Cerebellar nuclear complex (tissue), 1 donor: Measurements from ENCODE around the gene SAP30.

ENCODE experiments used
- DNase-seq, 2 experiments: peaks; one replicate each; lab custom pipeline; 2025; lab: John Stamatoyannopoulos, UW

Gene SAP30

GRCh38 chr4:173367946-173368345 is 2.8 kb upstream of the SAP30 start:
- no peak for DNase-seq

- DNase-seq = no peak
These were observed 651 bp upstream of the SAP30 start for GRCh38 chr4:173370130-173370476.

- DNase-seq = peak; percentile 3 to 30
These were observed 788 bp downstream of the SAP30 start for GRCh38 chr4:173371292-173372192.

- DNase-seq = no peak
These were observed 3.8 kb downstream of the SAP30 start for GRCh38 chr4:173374588-173374987.

- no peak for DNase-seq
These were observed 9.2 kb downstream of the SAP30 start for GRCh38 chr4:173379929-173380328.

- no peak for DNase-seq
These were observed 10.2 kb downstream of the SAP30 start for GRCh38 chr4:173380987-173381386.

GRCh38 chr4:173381610-173382009 is 10.9 kb downstream of the SAP30 start:
- no peak for DNase-seq

- no peak for DNase-seq
These were observed 11.6 kb downstream of the SAP30 start for GRCh38 chr4:173382349-173382748.

GRCh38 chr4:173386751-173387150 is 16.0 kb downstream of the SAP30 start:
- no peak for DNase-seq

GRCh38 chr4:173391701-173392100 is 20.9 kb downstream of the SAP30 start:
- DNase-seq = no peak

GRCh38 chr4:173397604-173398003 is 26.9 kb downstream of the SAP30 start:
- no peak for DNase-seq

GRCh38 chr4:173398220-173398619 is 27.5 kb downstream of the SAP30 start:
- DNase-seq = no peak

GRCh38 chr4:173398779-173399415 is 28.1 kb downstream of the SAP30 start, which contains the start of gene SCRG1:
TSS of gene SCRG1 (minus strand) at chr4:173399116. CDS start at chr4:173391414, 7,702 bp downstream.
- DNase-seq = no peak

GRCh38 chr4:173401063-173401462 is 30.3 kb downstream of the SAP30 start:
- no peak for DNase-seq

- no peak for DNase-seq
These were observed 32.3 kb downstream of the SAP30 start for GRCh38 chr4:173403051-173403450.

GRCh38 chr4:173404296-173404865 is 33.6 kb downstream of the SAP30 start:
- no peak for DNase-seq

GRCh38 chr4:173405840-173406606 is 35.3 kb downstream of the SAP30 start:
- DNase-seq = no peak

GRCh38 chr4:173410079-173410478 is 39.3 kb downstream of the SAP30 start:
- DNase-seq = no peak

- no peak for DNase-seq
These were observed 40.4 kb downstream of the SAP30 start for GRCh38 chr4:173411106-173411693.

- DNase-seq = no peak
These were observed 42.3 kb downstream of the SAP30 start for GRCh38 chr4:173413036-173413435.

- DNase-seq = no peak
These were observed 43.7 kb downstream of the SAP30 start for GRCh38 chr4:173414456-173414855.

- DNase-seq = no peak
These were observed 44.3 kb downstream of the SAP30 start for GRCh38 chr4:173415092-173415491.
